ENCODE results near the gene PLEKHA4. TPM values are rescaled to one million over a fixed set of nuclear protein-coding genes. Genes with fewer than 3 reads are reported as not detected.
"Not testable (repeated sequence)": the region's sequence is repeated elsewhere in the genome, so short reads cannot be mapped to it uniquely, and the experiment has no call there.

The PLEKHA4 gene
- total and polyA plus RNA-seq, 12 donors, result 18.5 to 70.6 (median 28.0) TPM

DNA sequence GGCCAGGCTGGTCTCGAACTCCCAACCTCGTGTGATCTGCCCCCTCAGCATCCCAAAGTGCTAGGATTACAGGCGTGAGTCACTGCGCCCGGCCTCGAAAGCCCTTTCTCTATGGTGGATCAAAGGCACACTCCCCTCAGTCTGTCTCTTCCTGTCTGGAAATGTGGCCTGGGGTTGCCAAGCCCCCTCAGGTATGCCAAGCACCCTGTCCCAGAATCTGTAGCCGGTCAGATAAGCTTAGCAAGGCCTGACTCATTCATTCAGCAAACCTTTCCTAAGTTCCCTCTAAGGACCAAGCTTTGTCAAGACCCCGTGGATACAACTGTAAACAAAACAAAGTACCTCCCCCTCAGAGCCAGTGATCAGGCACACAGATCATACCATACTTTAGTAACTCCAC is 45.8 kb upstream of the PLEKHA4 start:
- intact Hi-C loops (cut with DNase I), result no loop called here
- Histone ChIP-seq H3K4me3 (no peak overlapping the region), H3K9me3 (no peaks in the 10 kb centered on the region), H3K4me1 (peaks cover 0 to 14% (median 6%) of the 10 kb centered on the region in 9 donors), H3K36me3 (peaks cover 3 to 100% (median 72%) of the 10 kb centered on the region in 9 donors), H3K27ac (no peak overlapping the region), H3K27me3 (no peaks in the 10 kb centered on the region)
- no peak for ATAC-seq
- TF ChIP-seq, protein P1, sequence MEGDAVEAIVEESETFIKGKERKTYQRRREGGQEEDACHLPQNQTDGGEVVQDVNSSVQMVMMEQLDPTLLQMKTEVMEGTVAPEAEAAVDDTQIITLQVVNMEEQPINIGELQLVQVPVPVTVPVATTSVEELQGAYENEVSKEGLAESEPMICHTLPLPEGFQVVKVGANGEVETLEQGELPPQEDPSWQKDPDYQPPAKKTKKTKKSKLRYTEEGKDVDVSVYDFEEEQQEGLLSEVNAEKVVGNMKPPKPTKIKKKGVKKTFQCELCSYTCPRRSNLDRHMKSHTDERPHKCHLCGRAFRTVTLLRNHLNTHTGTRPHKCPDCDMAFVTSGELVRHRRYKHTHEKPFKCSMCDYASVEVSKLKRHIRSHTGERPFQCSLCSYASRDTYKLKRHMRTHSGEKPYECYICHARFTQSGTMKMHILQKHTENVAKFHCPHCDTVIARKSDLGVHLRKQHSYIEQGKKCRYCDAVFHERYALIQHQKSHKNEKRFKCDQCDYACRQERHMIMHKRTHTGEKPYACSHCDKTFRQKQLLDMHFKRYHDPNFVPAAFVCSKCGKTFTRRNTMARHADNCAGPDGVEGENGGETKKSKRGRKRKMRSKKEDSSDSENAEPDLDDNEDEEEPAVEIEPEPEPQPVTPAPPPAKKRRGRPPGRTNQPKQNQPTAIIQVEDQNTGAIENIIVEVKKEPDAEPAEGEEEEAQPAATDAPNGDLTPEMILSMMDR (IDR thresholded peaks at IDR 0.05), result no peak
- 88 to 95% methylated on average over 8 of the region's 8 CpGs for WGBS, 2 donors
- DNase-seq, result no peak

DNA sequence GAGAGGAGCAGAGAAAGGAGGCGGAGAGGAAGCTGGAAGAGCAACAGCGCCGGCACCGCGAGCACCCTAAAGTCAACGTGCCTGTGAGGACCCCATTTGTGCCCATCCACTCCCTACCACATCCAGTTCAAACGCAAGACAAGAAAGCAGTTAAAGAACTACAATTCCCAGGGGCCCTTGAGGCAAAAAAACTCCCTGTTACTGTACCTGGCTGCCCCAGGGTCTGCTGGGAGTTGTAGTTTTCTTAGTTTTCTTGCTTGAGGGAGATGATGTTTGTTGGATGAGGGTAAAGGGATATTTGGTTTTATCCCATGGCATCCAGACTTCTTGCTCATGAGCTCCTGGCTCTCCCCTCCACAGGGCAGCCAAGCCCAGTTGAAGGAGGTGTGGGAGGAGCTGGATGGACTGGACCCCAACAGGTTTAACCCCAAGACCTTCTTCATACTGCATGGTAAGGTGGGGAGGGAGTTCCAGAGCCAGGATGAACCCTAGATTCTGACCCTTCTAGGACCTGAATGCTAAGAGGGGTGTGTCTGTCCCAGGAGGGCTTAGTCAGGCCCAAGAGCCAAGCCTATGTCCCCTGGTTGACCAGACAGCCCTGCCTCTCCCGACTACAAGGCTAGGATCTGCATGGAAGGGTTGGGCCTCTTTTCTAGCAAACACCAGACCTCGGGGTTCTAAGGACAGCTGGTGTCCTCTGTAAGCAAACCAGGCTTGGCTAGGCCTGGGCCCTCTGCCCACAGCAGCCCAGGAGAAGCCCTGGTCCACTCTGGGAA is 44.9 kb upstream of the PLEKHA4 start:
- H3K27me3 ChIP-seq, result no peaks in the 10 kb centered on the region
- intact Hi-C loops (cut with DNase I), result no loop called here
- H3K4me1 ChIP-seq, result peaks cover 0 to 18% (median 7%) of the 10 kb centered on the region in 9 donors
- H3K36me3 ChIP-seq, result peaks cover 4 to 98% (median 71%) of the 10 kb centered on the region in 9 donors
- DNase-seq (no peak), ATAC-seq (no peak)
- no peak overlapping the region for H3K4me3 ChIP-seq
- WGBS, 2 donors, result 89 to 93% methylated on average over 9 of the region's 9 CpGs
- H3K9me3 ChIP-seq, result no peaks in the 10 kb centered on the region
- H3K27ac ChIP-seq, result no peak overlapping the region
- TF ChIP-seq, protein P1 (IDR thresholded peaks at IDR 0.05), result no peak

DNA sequence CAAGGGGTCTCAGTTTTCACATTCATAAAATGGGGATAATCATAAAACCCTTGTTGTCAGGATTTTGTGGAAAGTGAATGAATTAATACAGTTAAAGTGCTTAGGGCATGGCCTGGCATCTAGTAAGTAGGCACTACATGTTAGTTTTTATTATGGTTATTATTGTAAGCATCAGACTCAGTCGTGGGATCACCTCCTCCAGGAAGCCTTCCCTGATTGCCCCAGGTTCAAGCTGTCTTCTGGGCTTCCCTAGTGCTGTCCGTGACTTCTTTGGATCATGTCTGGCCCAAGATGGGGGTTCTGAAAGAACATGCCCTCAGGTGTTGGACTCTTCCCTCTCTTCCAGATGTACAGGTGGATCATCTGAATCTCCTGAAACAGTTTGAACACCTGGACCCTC is 42.4 kb upstream of the PLEKHA4 start:
- Histone ChIP-seq H3K27me3 (no peaks in the 10 kb centered on the region), H3K27ac (peak overlapping the region in 2 of 10 donors; percentile 1 to 30), H3K4me3 (no peak overlapping the region), H3K36me3 (peaks cover 4 to 98% (median 67%) of the 10 kb centered on the region in 9 donors), H3K9me3 (no peaks in the 10 kb centered on the region), H3K4me1 (peaks cover 0 to 23% (median 9%) of the 10 kb centered on the region in 9 donors)
- no peak for ATAC-seq
- 85 to 90% methylated on average over 2 of the region's 2 CpGs for WGBS, 2 donors
- intact Hi-C loops (cut with DNase I), result no loop called here
- DNase-seq, result no peak
- TF ChIP-seq, protein P1 (IDR thresholded peaks at IDR 0.05), result no peak

DNA sequence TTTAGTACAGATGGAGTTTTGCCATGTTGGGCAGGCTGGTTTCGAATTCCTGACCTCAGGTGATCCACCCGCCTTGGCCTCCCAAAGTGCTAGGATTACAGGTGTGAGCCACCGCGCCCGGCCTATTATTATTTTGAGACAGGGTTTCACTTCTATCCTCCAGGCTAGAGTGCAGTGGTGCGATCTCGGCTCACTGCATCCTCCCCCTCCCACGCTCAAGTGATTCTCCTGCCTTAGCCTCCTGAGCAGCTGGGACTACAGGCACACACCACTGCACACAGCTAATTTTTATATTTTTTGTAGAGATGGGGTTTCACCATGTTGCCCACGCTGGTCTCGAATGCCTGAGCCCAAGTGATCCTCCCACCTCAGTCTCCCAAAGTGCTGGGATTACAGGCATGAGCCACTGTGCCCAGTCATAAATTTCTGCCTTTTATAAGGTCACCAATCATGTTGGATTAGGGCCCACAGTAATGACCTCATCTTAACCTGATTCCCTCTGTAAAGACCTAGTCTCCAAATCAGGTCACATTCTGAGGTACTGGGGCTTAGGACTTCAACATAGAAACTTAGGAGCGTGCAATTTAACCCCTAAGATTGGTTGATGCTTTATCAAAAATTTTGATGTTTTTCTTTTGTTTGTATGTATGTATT is 41.1 kb upstream of the PLEKHA4 start:
- H3K27ac ChIP-seq, result peak overlapping the region in 9 of 10 donors; percentile 9 to 80 (median 54)
- ATAC-seq, result not testable (repeated sequence)

More for the DNA sequence above, 41.1 kb upstream of the PLEKHA4 start:
- H3K27me3 ChIP-seq; DNase-seq; intact Hi-C loops (cut with DNase I); H3K4me3 ChIP-seq; H3K9me3 ChIP-seq: not testable (repeated sequence)
- WGBS, 2 donors, result 93 to 94% methylated on average over 11 of the region's 11 CpGs
- Histone ChIP-seq H3K4me1 (peaks cover 0 to 23% (median 9%) of the 10 kb centered on the region in 9 donors), H3K36me3 (peaks cover 4 to 98% (median 74%) of the 10 kb centered on the region in 9 donors)
